ENCODE data around the gene UBE3D. TPM values are rescaled to one million over a fixed set of nuclear protein-coding genes. Genes with fewer than 3 reads are reported as not detected.

Gene UBE3D
- total and polyA plus RNA-seq, 12 donors = 1.9 to 4.6 (median 2.6) TPM

DNA sequence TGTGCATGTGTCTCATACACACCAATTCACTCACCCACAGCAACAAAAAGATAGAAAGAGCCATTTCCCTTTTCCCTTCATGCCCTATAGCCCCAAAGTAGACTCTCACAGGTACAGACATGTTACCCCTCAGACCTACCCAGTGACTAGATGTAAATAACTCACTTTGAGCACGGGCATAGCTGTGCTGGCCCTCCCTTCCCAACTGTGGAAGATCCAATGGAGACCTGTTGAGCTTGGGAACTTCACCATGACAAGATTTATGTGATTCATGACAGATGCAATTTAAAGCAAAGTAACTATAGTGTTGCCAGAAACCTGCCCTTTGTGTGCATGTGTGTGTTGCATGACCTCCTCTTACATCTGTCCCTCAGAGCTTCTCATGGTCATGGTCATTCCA is 175.4 kb downstream of the UBE3D start:
- H3K9me3 ChIP-seq = no peaks in the 10 kb centered on the region
- H3K4me3 ChIP-seq = no peak overlapping the region
- peaks cover 0 to 4% (median 0%) of the 10 kb centered on the region in 9 donors for H3K36me3 ChIP-seq
- WGBS, 2 donors = 93 to 96% methylated on average over 1 of the region's 1 CpG
- TF ChIP-seq, protein P1, sequence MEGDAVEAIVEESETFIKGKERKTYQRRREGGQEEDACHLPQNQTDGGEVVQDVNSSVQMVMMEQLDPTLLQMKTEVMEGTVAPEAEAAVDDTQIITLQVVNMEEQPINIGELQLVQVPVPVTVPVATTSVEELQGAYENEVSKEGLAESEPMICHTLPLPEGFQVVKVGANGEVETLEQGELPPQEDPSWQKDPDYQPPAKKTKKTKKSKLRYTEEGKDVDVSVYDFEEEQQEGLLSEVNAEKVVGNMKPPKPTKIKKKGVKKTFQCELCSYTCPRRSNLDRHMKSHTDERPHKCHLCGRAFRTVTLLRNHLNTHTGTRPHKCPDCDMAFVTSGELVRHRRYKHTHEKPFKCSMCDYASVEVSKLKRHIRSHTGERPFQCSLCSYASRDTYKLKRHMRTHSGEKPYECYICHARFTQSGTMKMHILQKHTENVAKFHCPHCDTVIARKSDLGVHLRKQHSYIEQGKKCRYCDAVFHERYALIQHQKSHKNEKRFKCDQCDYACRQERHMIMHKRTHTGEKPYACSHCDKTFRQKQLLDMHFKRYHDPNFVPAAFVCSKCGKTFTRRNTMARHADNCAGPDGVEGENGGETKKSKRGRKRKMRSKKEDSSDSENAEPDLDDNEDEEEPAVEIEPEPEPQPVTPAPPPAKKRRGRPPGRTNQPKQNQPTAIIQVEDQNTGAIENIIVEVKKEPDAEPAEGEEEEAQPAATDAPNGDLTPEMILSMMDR (IDR thresholded peaks at IDR 0.05) = no peak
- H3K27me3 ChIP-seq = no peaks in the 10 kb centered on the region
- no peaks in the 10 kb centered on the region for H3K4me1 ChIP-seq
- intact Hi-C loops (cut with DNase I) = no loop called here
- ATAC-seq (no peak), DNase-seq (no peak)
- H3K27ac ChIP-seq = no peak overlapping the region

DNA sequence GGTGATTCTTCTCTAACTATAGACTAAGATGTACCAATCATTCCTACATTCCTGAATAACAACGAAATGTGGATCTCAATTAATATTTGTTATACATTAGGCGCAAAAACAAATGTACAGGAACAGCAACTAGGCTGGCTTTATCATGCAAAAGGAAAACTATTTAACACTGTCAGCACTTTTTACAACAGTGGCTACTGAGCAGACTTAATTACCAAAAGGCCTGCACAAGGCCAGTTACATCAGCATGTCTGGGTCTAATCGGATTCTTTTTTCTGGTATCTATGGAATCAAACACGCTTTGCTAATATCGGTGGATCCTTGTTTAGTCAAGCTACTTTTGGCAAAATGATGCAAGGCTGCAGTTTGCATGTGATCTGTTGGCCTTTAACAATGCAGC is 176.5 kb downstream of the UBE3D start:
- ATAC-seq (no peak), DNase-seq (no peak)
- intact Hi-C loops (cut with DNase I) = no loop called here
- Histone ChIP-seq H3K4me1 (no peaks in the 10 kb centered on the region), H3K27me3 (no peaks in the 10 kb centered on the region), H3K4me3 (no peak overlapping the region), H3K27ac (no peak overlapping the region), H3K36me3 (peaks cover 0 to 4% (median 0%) of the 10 kb centered on the region in 9 donors), H3K9me3 (no peaks in the 10 kb centered on the region)
- TF ChIP-seq, protein P1 (IDR thresholded peaks at IDR 0.05) = no peak
- 91 to 94% methylated on average over 5 of the region's 5 CpGs for WGBS, 2 donors

- intact Hi-C loops (cut with DNase I) = no loop called here
- no peaks in the 10 kb centered on the region for H3K36me3 ChIP-seq
- H3K4me1 ChIP-seq = no peaks in the 10 kb centered on the region
- TF ChIP-seq, protein P1 (IDR thresholded peaks at IDR 0.05) = no peak
- ATAC-seq (no peak), DNase-seq (no peak)
- no peak overlapping the region for H3K4me3 ChIP-seq
- no peak overlapping the region for H3K27ac ChIP-seq
- H3K9me3 ChIP-seq = no peaks in the 10 kb centered on the region
- 49 to 64% methylated on average over 2 of the region's 2 CpGs for WGBS, 2 donors
- no peaks in the 10 kb centered on the region for H3K27me3 ChIP-seq
Observed at GRCh38 chr6:82882363-82883023, 183.1 kb downstream of the UBE3D start.

- Histone ChIP-seq H3K4me1 (no peaks in the 10 kb centered on the region), H3K4me3 (no peak overlapping the region), H3K27me3 (no peaks in the 10 kb centered on the region), H3K27ac (no peak overlapping the region), H3K9me3 (no peaks in the 10 kb centered on the region), H3K36me3 (no peaks in the 10 kb centered on the region)
- WGBS, 2 donors = 75 to 85% methylated on average over 1 of the region's 1 CpG
- TF ChIP-seq, protein P1 (IDR thresholded peaks at IDR 0.05) = no peak
- intact Hi-C loops (cut with DNase I) = no loop called here
- DNase-seq = no peak
- ATAC-seq = no peak
Observed at GRCh38 chr6:82881519-82881918, 184.1 kb downstream of the UBE3D start.
